K562 (cell line): Measurements from ENCODE around the gene TFAP2A. TPM values are rescaled to one million over a fixed set of nuclear protein-coding genes. Genes with fewer than 3 reads are reported as not detected.

ENCODE experiments used
- C11orf30 ChIP-seq: fragments of 450-650 bp; IDR thresholded peaks from 2 replicates; pipeline ENCODE4 v1.6.1; 2016; ENCODE audit warnings: low read depth, mild to moderate bottlenecking
- CEBPB ChIP-seq: fragments of 450-650 bp; IDR thresholded peaks from 2 replicates; pipeline ENCODE4 v1.6.1; 2016; ENCODE audit warnings: missing genetic modification characterization, missing compliant biosample characterization
- DIDO1 ChIP-seq: fragments of 450-650 bp; IDR thresholded peaks from 2 replicates; pipeline ENCODE4 v1.6.1; 2016; ENCODE audit warnings: low read depth, missing biosample characterization, missing genetic modification characterization
- FOXJ2 ChIP-seq: fragments of 200-800 bp; sonication (Bioruptor generic); IDR thresholded peaks from 2 replicates; pipeline ENCODE4 v1.6.1; 2016; ENCODE audit warnings: missing genetic modification characterization, missing compliant biosample characterization
- ILK ChIP-seq: fragments of 450-650 bp; IDR thresholded peaks from 2 replicates; pipeline ENCODE4 v1.6.1; 2016; ENCODE audit warnings: missing genetic modification characterization, low read depth, mild to moderate bottlenecking, missing compliant biosample characterization, moderate library complexity, borderline replicate concordance
- KAT8 ChIP-seq: fragments of 450-650 bp; IDR thresholded peaks from 2 replicates; pipeline ENCODE4 v1.6.1; 2016; ENCODE audit warnings: low read depth, mild to moderate bottlenecking
- NFXL1 ChIP-seq: fragments of 450-650 bp; formaldehyde crosslinking; IDR thresholded peaks from 2 replicates; pipeline ENCODE4 v1.4.0; 2021; ENCODE audit warnings: mild to moderate bottlenecking
- SNIP1 ChIP-seq: fragments of 450-650 bp; IDR thresholded peaks from 2 replicates; pipeline ENCODE4 v1.7.1; 2017; ENCODE audit warnings: low read depth, mild to moderate bottlenecking
- TRIM28 ChIP-seq: fragments of 450-650 bp; IDR thresholded peaks from 2 replicates; pipeline ENCODE4 v1.6.1; 2017
- ZKSCAN8 ChIP-seq: fragments of 200-800 bp; sonication (Bioruptor generic); IDR thresholded peaks from 2 replicates; pipeline ENCODE4 v1.6.1; 2016; ENCODE audit warnings: missing genetic modification characterization, missing compliant biosample characterization
- ZNF124 ChIP-seq: sonication (generic); formaldehyde crosslinking; IDR thresholded peaks from 2 replicates; pipeline ENCODE4 v1.8.1; 2022; ENCODE audit warnings: missing genetic modification reagents
- ZSCAN29 ChIP-seq: fragments of 450-650 bp; IDR thresholded peaks from 2 replicates; pipeline ENCODE4 v1.6.1; 2017
- polyA plus RNA-seq, 8 experiments: library from polyadenylated mRNA; depleted of rRNA in 4 of 8; stranded (reverse) in 5 of 8; unstranded in 3 of 8; fragments of >200 nt; fragmentation: Nextera tagmentation in 2 of 8; fragmentation: Illumina TruSeq in 1 of 8; extraction: Ambion mirVana in 2 of 8; extraction: Trizol in 1 of 8; gene quantifications; 2 replicates each; pipeline versions ENCODE4 v1.2.1 to v1.2.3, GENCODE V29; 2011 to 2014; ENCODE audit warnings: inconsistent platforms in 1 of 8, missing spikeins in 1 of 8
- total RNA-seq, 7 experiments: library from RNA; depleted of rRNA in 6 of 7; stranded (reverse); fragments of >200 nt in 6 of 7; fragmentation: Illumina TruSeq in 2 of 7; extraction: Trizol in 2 of 7; gene quantifications; 2 replicates each; pipeline versions ENCODE4 v1.2.1 to v1.2.3, GENCODE V29; 2011 to 2021; ENCODE audit warnings: low replicate concordance in 1 of 7
- TF ChIP-seq, protein P1 (sequence below), 2 experiments: fragments of 200-800 bp in 1 of 2; sonication (Bioruptor generic) in 1 of 2; sonication (generic) in 1 of 2; formaldehyde crosslinking in 1 of 2; IDR thresholded peaks in 1 of 2; conservative IDR thresholded peaks in 1 of 2; 2 replicates each; pipeline versions ENCODE4 v1.5.0 to v1.6.1; 2016 to 2020; ENCODE audit warnings: missing compliant biosample characterization in 1 of 2, missing genetic modification characterization in 1 of 2, missing genetic modification reagents in 1 of 2
- TF ChIP-seq, protein P2 (sequence below), 2 experiments: fragments of 450-650 bp in 1 of 2; sonication (generic) in 1 of 2; formaldehyde crosslinking; conservative IDR thresholded peaks; 2 replicates each; pipeline versions ENCODE4 v1.4.0 to v1.8.1; 2020 to 2022; ENCODE audit warnings: mild to moderate bottlenecking in 1 of 2, missing genetic modification reagents in 1 of 2
- TF ChIP-seq, protein P3 (sequence below): sonication (generic); IDR thresholded peaks from 2 replicates; pipeline ENCODE4 v1.6.1; 2016
- TF ChIP-seq, protein P4 (sequence below): fragments of 450-650 bp; formaldehyde crosslinking; IDR thresholded peaks from 2 replicates; pipeline ENCODE4 v1.4.0; 2020; ENCODE audit warnings: mild to moderate bottlenecking, mixed read lengths
- TF ChIP-seq, protein P5 (sequence below), 2 experiments: fragments of 250-450 bp in 1 of 2; fragments of 450-650 bp in 1 of 2; sonication (Bioruptor Pico) in 1 of 2; IDR thresholded peaks; 2 replicates each; pipeline versions ENCODE4 v1.6.1 to v1.8.0; 2016 to 2021; ENCODE audit warnings: mild to moderate bottlenecking in 2 of 2, moderate library complexity in 2 of 2, missing compliant biosample characterization in 1 of 2, missing genetic modification characterization in 1 of 2
- TF ChIP-seq, protein P6 (sequence below): fragments of 250-450 bp; sonication (Bioruptor Pico); IDR thresholded peaks from 2 replicates; pipeline ENCODE4 v1.4.0; 2020; ENCODE audit warnings: mild to moderate bottlenecking, moderate library complexity

The TFAP2A gene
- total and polyA plus RNA-seq, 9 of the 15 experiments (the other 6 are each of a cell fraction or from before 2014, with no cell fraction given) = 0.14 to 0.53 (median 0.19) TPM; not detected in 1

DNA sequence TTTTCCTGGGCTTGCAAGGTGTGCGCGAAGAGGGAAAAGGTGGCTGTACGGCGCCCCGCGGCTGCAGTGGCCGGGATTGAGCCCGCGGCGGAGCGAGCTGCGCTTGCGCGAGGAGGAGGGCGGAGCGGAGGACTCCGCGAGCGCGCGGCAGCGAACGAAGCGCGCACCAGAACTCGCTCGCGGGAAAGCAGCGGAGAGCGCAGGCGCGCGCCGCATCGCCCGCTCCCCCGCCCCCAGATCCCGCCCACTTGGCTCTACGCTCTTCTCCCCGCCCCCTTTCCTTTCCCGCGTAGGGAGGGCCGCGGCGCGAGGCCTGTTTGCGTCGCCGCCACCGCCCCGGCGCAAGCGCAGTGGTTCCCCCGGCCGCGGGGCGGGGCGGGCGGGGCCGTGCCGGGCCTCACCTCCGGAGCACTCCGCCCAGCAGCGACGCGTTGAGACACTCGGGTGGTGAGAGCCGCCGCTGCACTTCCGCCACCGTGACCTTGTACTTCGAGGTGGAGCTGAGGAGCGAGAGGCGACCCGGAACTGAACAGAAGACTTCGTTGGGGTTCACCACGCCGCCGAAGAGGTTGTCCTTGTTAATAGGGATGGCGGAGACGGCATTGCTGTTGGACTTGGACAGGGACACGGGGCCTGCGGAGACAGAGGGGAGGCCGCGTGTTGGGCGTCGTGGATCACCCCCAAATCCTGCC is 10.6 kb downstream of the TFAP2A start (continued):
- TF ChIP-seq, protein P1, sequence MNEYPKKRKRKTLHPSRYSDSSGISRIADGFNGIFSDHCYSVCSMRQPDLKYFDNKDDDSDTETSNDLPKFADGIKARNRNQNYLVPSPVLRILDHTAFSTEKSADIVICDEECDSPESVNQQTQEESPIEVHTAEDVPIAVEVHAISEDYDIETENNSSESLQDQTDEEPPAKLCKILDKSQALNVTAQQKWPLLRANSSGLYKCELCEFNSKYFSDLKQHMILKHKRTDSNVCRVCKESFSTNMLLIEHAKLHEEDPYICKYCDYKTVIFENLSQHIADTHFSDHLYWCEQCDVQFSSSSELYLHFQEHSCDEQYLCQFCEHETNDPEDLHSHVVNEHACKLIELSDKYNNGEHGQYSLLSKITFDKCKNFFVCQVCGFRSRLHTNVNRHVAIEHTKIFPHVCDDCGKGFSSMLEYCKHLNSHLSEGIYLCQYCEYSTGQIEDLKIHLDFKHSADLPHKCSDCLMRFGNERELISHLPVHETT (CRISPR knock-in tag; conservative IDR thresholded peaks at IDR 0.05 in 1 of 2, IDR thresholded peaks at IDR 0.05 in 1 of 2) = peak in 1 of 2 experiments; percentile 97; a peak in 2 of 4 replicates
- TF ChIP-seq FOXJ2 (tag) = no peak
- TF ChIP-seq DIDO1 (tag) = peak; percentile 85
- TF ChIP-seq, protein P2, sequence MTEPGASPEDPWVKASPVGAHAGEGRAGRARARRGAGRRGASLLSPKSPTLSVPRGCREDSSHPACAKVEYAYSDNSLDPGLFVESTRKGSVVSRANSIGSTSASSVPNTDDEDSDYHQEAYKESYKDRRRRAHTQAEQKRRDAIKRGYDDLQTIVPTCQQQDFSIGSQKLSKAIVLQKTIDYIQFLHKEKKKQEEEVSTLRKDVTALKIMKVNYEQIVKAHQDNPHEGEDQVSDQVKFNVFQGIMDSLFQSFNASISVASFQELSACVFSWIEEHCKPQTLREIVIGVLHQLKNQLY (CRISPR knock-in tag; conservative IDR thresholded peaks at IDR 0.05) = no peak
- no peak for TF ChIP-seq ZSCAN29
- TF ChIP-seq, protein P3, sequence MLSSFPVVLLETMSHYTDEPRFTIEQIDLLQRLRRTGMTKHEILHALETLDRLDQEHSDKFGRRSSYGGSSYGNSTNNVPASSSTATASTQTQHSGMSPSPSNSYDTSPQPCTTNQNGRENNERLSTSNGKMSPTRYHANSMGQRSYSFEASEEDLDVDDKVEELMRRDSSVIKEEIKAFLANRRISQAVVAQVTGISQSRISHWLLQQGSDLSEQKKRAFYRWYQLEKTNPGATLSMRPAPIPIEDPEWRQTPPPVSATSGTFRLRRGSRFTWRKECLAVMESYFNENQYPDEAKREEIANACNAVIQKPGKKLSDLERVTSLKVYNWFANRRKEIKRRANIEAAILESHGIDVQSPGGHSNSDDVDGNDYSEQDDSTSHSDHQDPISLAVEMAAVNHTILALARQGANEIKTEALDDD = no peak
- peak; percentile 30; the same call in 1 of the 2 replicates for TF ChIP-seq C11orf30
- TF ChIP-seq ZKSCAN8 (CRISPR knock-in tag) = no peak
- no peak for TF ChIP-seq SNIP1
- TF ChIP-seq ZNF124 (CRISPR knock-in tag) = no peak
- TF ChIP-seq, protein P4, sequence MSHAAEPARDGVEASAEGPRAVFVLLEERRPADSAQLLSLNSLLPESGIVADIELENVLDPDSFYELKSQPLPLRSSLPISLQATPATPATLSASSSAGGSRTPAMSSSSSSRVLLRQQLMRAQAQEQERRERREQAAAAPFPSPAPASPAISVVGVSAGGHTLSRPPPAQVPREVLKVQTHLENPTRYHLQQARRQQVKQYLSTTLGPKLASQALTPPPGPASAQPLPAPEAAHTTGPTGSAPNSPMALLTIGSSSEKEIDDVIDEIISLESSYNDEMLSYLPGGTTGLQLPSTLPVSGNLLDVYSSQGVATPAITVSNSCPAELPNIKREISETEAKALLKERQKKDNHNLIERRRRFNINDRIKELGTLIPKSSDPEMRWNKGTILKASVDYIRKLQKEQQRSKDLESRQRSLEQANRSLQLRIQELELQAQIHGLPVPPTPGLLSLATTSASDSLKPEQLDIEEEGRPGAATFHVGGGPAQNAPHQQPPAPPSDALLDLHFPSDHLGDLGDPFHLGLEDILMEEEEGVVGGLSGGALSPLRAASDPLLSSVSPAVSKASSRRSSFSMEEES (CRISPR knock-in tag) = no peak
- no peak for TF ChIP-seq KAT8
- TF ChIP-seq CEBPB = no peak
- TF ChIP-seq ILK (tag) = no peak
- peak; percentile 68; the same call in 1 of the 2 replicates for TF ChIP-seq TRIM28
- TF ChIP-seq, protein P5, sequence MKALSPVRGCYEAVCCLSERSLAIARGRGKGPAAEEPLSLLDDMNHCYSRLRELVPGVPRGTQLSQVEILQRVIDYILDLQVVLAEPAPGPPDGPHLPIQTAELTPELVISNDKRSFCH (CRISPR knock-in tag; IDR thresholded peaks at IDR 0.05) = peak; percentile 49; the same call in 1 of the 2 replicates
- TF ChIP-seq, protein P5 (tag; IDR thresholded peaks at IDR 0.05) = peak; percentile 98
- TF ChIP-seq NFXL1 (CRISPR knock-in tag) = peak; percentile 84
- TF ChIP-seq, protein P6, sequence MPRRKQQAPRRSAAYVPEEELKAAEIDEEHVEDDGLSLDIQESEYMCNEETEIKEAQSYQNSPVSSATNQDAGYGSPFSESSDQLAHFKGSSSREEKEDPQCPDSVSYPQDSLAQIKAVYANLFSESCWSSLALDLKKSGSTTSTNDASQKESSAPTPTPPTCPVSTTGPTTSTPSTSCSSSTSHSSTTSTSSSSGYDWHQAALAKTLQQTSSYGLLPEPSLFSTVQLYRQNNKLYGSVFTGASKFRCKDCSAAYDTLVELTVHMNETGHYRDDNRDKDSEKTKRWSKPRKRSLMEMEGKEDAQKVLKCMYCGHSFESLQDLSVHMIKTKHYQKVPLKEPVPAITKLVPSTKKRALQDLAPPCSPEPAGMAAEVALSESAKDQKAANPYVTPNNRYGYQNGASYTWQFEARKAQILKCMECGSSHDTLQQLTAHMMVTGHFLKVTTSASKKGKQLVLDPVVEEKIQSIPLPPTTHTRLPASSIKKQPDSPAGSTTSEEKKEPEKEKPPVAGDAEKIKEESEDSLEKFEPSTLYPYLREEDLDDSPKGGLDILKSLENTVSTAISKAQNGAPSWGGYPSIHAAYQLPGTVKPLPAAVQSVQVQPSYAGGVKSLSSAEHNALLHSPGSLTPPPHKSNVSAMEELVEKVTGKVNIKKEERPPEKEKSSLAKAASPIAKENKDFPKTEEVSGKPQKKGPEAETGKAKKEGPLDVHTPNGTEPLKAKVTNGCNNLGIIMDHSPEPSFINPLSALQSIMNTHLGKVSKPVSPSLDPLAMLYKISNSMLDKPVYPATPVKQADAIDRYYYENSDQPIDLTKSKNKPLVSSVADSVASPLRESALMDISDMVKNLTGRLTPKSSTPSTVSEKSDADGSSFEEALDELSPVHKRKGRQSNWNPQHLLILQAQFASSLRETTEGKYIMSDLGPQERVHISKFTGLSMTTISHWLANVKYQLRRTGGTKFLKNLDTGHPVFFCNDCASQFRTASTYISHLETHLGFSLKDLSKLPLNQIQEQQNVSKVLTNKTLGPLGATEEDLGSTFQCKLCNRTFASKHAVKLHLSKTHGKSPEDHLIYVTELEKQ (CRISPR knock-in tag) = peak; percentile 83
